OCI-LY7 (cell line): ENCODE data around the gene TMEM63A.

Experiments used
- EZH2phosphoT487 ChIP-seq: fragments of 200-600 bp; sonication (generic); IDR thresholded peaks from 2 replicates; pipeline ENCODE4 v1.6.1; 2018; ENCODE audit warnings: low read depth, borderline replicate concordance, mild to moderate bottlenecking, mixed run types, antibody characterized with exemption, low read length, moderate library complexity, mixed read lengths
- TF ChIP-seq, protein P1 (sequence below): fragments of 200-600 bp; sonication (generic); conservative IDR thresholded peaks from 2 replicates; pipeline ENCODE4 v1.5.1; 2014; ENCODE audit warnings: mild to moderate bottlenecking, antibody characterized with exemption, low read length, moderate library complexity, mixed read lengths

DNA sequence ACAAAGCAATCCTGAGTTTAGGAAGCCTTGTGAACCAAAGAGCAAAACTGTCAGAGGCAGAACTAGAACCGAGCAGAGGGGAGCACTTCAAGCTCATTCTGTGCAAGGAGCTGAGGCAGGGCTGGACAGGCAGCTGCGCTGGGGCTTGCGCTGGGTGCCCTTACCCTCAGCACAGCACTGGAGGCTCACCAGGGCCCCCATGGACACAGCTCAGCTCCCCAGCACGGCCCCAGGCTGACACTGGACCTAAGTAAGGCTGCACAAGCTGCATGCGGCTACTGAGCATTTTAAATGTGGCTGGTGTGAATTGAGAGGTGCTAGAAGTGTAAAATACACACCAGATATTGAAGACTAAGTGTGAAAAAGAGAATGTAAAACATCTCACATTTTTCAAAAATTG is 22.1 kb downstream of the TMEM63A start:
- TF ChIP-seq, protein P1, sequence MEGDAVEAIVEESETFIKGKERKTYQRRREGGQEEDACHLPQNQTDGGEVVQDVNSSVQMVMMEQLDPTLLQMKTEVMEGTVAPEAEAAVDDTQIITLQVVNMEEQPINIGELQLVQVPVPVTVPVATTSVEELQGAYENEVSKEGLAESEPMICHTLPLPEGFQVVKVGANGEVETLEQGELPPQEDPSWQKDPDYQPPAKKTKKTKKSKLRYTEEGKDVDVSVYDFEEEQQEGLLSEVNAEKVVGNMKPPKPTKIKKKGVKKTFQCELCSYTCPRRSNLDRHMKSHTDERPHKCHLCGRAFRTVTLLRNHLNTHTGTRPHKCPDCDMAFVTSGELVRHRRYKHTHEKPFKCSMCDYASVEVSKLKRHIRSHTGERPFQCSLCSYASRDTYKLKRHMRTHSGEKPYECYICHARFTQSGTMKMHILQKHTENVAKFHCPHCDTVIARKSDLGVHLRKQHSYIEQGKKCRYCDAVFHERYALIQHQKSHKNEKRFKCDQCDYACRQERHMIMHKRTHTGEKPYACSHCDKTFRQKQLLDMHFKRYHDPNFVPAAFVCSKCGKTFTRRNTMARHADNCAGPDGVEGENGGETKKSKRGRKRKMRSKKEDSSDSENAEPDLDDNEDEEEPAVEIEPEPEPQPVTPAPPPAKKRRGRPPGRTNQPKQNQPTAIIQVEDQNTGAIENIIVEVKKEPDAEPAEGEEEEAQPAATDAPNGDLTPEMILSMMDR = no peak
- no peak for TF ChIP-seq EZH2phosphoT487
